ENCODE measurements around the gene U2AF2.

U2AF2 gene

GRCh38 chr19:55621673-55622231, 33.1 kb upstream of the U2AF2 start:
- DNase-seq (ENCODE audit: low read depth, low spot score), result no peak

GRCh38 chr19:55622242-55622969, 32.4 kb upstream of the U2AF2 start:
- no peak for DNase-seq (ENCODE audit: low read depth, low spot score)

- DNase-seq (ENCODE audit: low read depth, low spot score), result no peak
Observed at GRCh38 chr19:55623130-55623529, 31.7 kb upstream of the U2AF2 start.

- DNase-seq (ENCODE audit: low read depth, low spot score), result no peak
Observed at GRCh38 chr19:55623561-55623960, 31.3 kb upstream of the U2AF2 start.

- DNase-seq (ENCODE audit: low read depth, low spot score), result peak; percentile 83
Observed at GRCh38 chr19:55624109-55625003, 30.5 kb upstream of the U2AF2 start, which contains the start of gene ZNF784. Gene ZNF784, minus strand, starts transcription at chr19:55624566. Its CDS starts 5 bp downstream, at chr19:55624561.

GRCh38 chr19:55625004-55625326, 29.9 kb upstream of the U2AF2 start:
- no peak for DNase-seq (ENCODE audit: low read depth, low spot score)

- DNase-seq (ENCODE audit: low read depth, low spot score), result no peak
Observed at GRCh38 chr19:55626350-55626749, 28.5 kb upstream of the U2AF2 start.

GRCh38 chr19:55632463-55632834, 22.4 kb upstream of the U2AF2 start:
- DNase-seq (ENCODE audit: low read depth, low spot score), result peak; percentile 82

- no peak for DNase-seq (ENCODE audit: low read depth, low spot score)
Observed at GRCh38 chr19:55633861-55634260, 21.0 kb upstream of the U2AF2 start.

- no peak for DNase-seq (ENCODE audit: low read depth, low spot score)
Observed at GRCh38 chr19:55635334-55635717, 19.5 kb upstream of the U2AF2 start.

GRCh38 chr19:55635856-55636440, 18.9 kb upstream of the U2AF2 start:
- no peak for DNase-seq (ENCODE audit: low read depth, low spot score)

- no peak for DNase-seq (ENCODE audit: low read depth, low spot score)
Observed at GRCh38 chr19:55636723-55637122, 18.1 kb upstream of the U2AF2 start.

- DNase-seq (ENCODE audit: low read depth, low spot score), result no peak
Observed at GRCh38 chr19:55637534-55637933, 17.3 kb upstream of the U2AF2 start.

- no peak for DNase-seq (ENCODE audit: low read depth, low spot score)
Observed at GRCh38 chr19:55638864-55639359, 15.9 kb upstream of the U2AF2 start.

- DNase-seq (ENCODE audit: low read depth, low spot score), result no peak
Observed at GRCh38 chr19:55640043-55640576, 14.7 kb upstream of the U2AF2 start.

GRCh38 chr19:55640577-55641425, 14.0 kb upstream of the U2AF2 start, which contains the start of gene ZNF580:
Gene ZNF580, plus strand, starts transcription at chr19:55641002. Its CDS starts 1,507 bp downstream, at chr19:55642509.
- no peak for DNase-seq (ENCODE audit: low read depth, low spot score)

- no peak for DNase-seq (ENCODE audit: low read depth, low spot score)
Observed at GRCh38 chr19:55641426-55642152, 13.2 kb upstream of the U2AF2 start.

- no peak for DNase-seq (ENCODE audit: low read depth, low spot score)
Observed at GRCh38 chr19:55642153-55643002, 12.5 kb upstream of the U2AF2 start.

All from activated naive CD8-positive, alpha-beta T cell treated with anti-CD3 and anti-CD28 coated beads, Interleukin-2, amount 50 U/mL, for 16 hours (primary cell).